ENCODE measurements around the gene RWDD3. TPM values are rescaled to one million over a fixed set of nuclear protein-coding genes. Genes with fewer than 3 reads are reported as not detected.

Gene RWDD3
- polyA plus RNA-seq, 1 donor from 2014 or later = 44.3 TPM

- Mint-ChIP-seq H3K27ac (no peak overlapping the region), H3K36me3 (peaks cover 9% of the 10 kb centered on the region), H3K4me1 (peaks cover 0 to 9% (median 0%) of the 10 kb centered on the region in 3 donors), H3K4me3 (no peak overlapping the region), H3K27me3 (no peaks in the 10 kb centered on the region), H3K9me3 (peaks cover 0 to 2% (median 0%) of the 10 kb centered on the region in 3 donors)
Observed at GRCh38 chr1:95246511-95246910, 12.5 kb downstream of the RWDD3 start.

GRCh38 chr1:95247607-95248006, 13.6 kb downstream of the RWDD3 start:
- no peaks in the 10 kb centered on the region for H3K9me3 Mint-ChIP-seq
- H3K27me3 Mint-ChIP-seq = no peaks in the 10 kb centered on the region
- H3K27ac Mint-ChIP-seq = peak overlapping the region in 1 of 3 donors; percentile 13
- peaks cover 3 to 14% (median 4%) of the 10 kb centered on the region in 3 donors for H3K4me1 Mint-ChIP-seq
- H3K4me3 Mint-ChIP-seq = no peak overlapping the region
- peaks cover 9% of the 10 kb centered on the region for H3K36me3 Mint-ChIP-seq

- no peaks in the 10 kb centered on the region for H3K27me3 Mint-ChIP-seq
- peaks cover 0 to 3% (median 0%) of the 10 kb centered on the region in 3 donors for H3K9me3 Mint-ChIP-seq
- no peak overlapping the region for H3K4me3 Mint-ChIP-seq
- H3K27ac Mint-ChIP-seq = peak overlapping the region in 1 of 3 donors; percentile 41
- H3K36me3 Mint-ChIP-seq = peaks cover 9% of the 10 kb centered on the region
- H3K4me1 Mint-ChIP-seq = peaks cover 4 to 7% (median 4%) of the 10 kb centered on the region in 3 donors
Observed at GRCh38 chr1:95249916-95250315, 15.9 kb downstream of the RWDD3 start.

- Mint-ChIP-seq H3K9me3 (peaks cover 0 to 3% (median 0%) of the 10 kb centered on the region in 3 donors), H3K27me3 (no peaks in the 10 kb centered on the region), H3K4me3 (peak overlapping the region in 1 of 4 donors; percentile 3), H3K27ac (no peak overlapping the region), H3K4me1 (peaks cover 4 to 6% (median 4%) of the 10 kb centered on the region in 3 donors), H3K36me3 (peaks cover 9% of the 10 kb centered on the region)
Observed at GRCh38 chr1:95252422-95252821, 18.4 kb downstream of the RWDD3 start.

GRCh38 chr1:95254959-95255358, 20.9 kb downstream of the RWDD3 start:
- Mint-ChIP-seq H3K4me3 (no peak overlapping the region), H3K27ac (no peak overlapping the region), H3K36me3 (peaks cover 8% of the 10 kb centered on the region), H3K9me3 (peaks cover 0 to 3% (median 0%) of the 10 kb centered on the region in 3 donors), H3K27me3 (no peaks in the 10 kb centered on the region), H3K4me1 (peaks cover 4 to 5% (median 4%) of the 10 kb centered on the region in 3 donors)

GRCh38 chr1:95255826-95256225, 21.8 kb downstream of the RWDD3 start:
- Mint-ChIP-seq H3K27ac (no peak overlapping the region), H3K4me1 (peaks cover 4 to 5% (median 4%) of the 10 kb centered on the region in 3 donors), H3K27me3 (no peaks in the 10 kb centered on the region), H3K36me3 (peaks cover 4% of the 10 kb centered on the region), H3K9me3 (peaks cover 0 to 3% (median 0%) of the 10 kb centered on the region in 3 donors), H3K4me3 (no peak overlapping the region)

GRCh38 chr1:95257758-95258157, 23.7 kb downstream of the RWDD3 start:
- no peaks in the 10 kb centered on the region for H3K36me3 Mint-ChIP-seq
- H3K27ac Mint-ChIP-seq = no peak overlapping the region
- peaks cover 0 to 3% (median 0%) of the 10 kb centered on the region in 3 donors for H3K9me3 Mint-ChIP-seq
- no peaks in the 10 kb centered on the region for H3K4me1 Mint-ChIP-seq
- no peak overlapping the region for H3K4me3 Mint-ChIP-seq
- H3K27me3 Mint-ChIP-seq = no peaks in the 10 kb centered on the region

- H3K36me3 Mint-ChIP-seq = no peaks in the 10 kb centered on the region
- H3K27ac Mint-ChIP-seq = no peak overlapping the region
Observed at GRCh38 chr1:95259245-95259644, 25.2 kb downstream of the RWDD3 start.

GRCh38 chr1:95262913-95263312, 28.9 kb downstream of the RWDD3 start:
- Mint-ChIP-seq H3K4me1 (no peaks in the 10 kb centered on the region), H3K27me3 (peaks cover 3% of the 10 kb centered on the region), H3K36me3 (no peaks in the 10 kb centered on the region), H3K4me3 (no peak overlapping the region), H3K9me3 (no peaks in the 10 kb centered on the region), H3K27ac (no peak overlapping the region)

More at GRCh38 chr1:95259245-95259644, 25.2 kb downstream of the RWDD3 start:
- H3K4me3 Mint-ChIP-seq = no peak overlapping the region
- no peaks in the 10 kb centered on the region for H3K4me1 Mint-ChIP-seq
- no peaks in the 10 kb centered on the region for H3K27me3 Mint-ChIP-seq
- H3K9me3 Mint-ChIP-seq = no peaks in the 10 kb centered on the region

GRCh38 chr1:95263450-95263849, 29.4 kb downstream of the RWDD3 start:
- H3K9me3 Mint-ChIP-seq = no peaks in the 10 kb centered on the region
- H3K27ac Mint-ChIP-seq = no peak overlapping the region
- no peaks in the 10 kb centered on the region for H3K36me3 Mint-ChIP-seq
- no peak overlapping the region for H3K4me3 Mint-ChIP-seq
- H3K27me3 Mint-ChIP-seq = peaks cover 3% of the 10 kb centered on the region
- no peaks in the 10 kb centered on the region for H3K4me1 Mint-ChIP-seq

- peaks cover 3% of the 10 kb centered on the region for H3K27me3 Mint-ChIP-seq
- H3K27ac Mint-ChIP-seq = no peak overlapping the region
- H3K4me3 Mint-ChIP-seq = no peak overlapping the region
- no peaks in the 10 kb centered on the region for H3K4me1 Mint-ChIP-seq
- no peaks in the 10 kb centered on the region for H3K9me3 Mint-ChIP-seq
- no peaks in the 10 kb centered on the region for H3K36me3 Mint-ChIP-seq
Observed at GRCh38 chr1:95265106-95265505, 31.1 kb downstream of the RWDD3 start.

- Mint-ChIP-seq H3K4me3 (no peak overlapping the region), H3K36me3 (no peaks in the 10 kb centered on the region), H3K27me3 (peaks cover 4% of the 10 kb centered on the region), H3K27ac (no peak overlapping the region), H3K4me1 (peaks cover 0 to 7% (median 1%) of the 10 kb centered on the region in 3 donors), H3K9me3 (peaks cover 1 to 12% (median 5%) of the 10 kb centered on the region in 3 donors)
Observed at GRCh38 chr1:95276429-95276828, 42.4 kb downstream of the RWDD3 start.

GRCh38 chr1:95278173-95279006, 44.4 kb downstream of the RWDD3 start:
- Mint-ChIP-seq H3K9me3 (no peaks in the 10 kb centered on the region), H3K27me3 (peaks cover 3% of the 10 kb centered on the region), H3K36me3 (no peaks in the 10 kb centered on the region), H3K4me3 (no peak overlapping the region), H3K27ac (peak overlapping the region in 2 of 3 donors; percentile 3 to 33), H3K4me1 (peaks cover 0 to 7% (median 1%) of the 10 kb centered on the region in 3 donors)

- Mint-ChIP-seq H3K4me1 (peaks cover 0 to 7% (median 1%) of the 10 kb centered on the region in 3 donors), H3K9me3 (peaks cover 0 to 1% (median 0%) of the 10 kb centered on the region in 3 donors), H3K36me3 (no peaks in the 10 kb centered on the region), H3K27me3 (peaks cover 3% of the 10 kb centered on the region), H3K4me3 (no peak overlapping the region), H3K27ac (no peak overlapping the region)
Observed at GRCh38 chr1:95281781-95282517, 47.9 kb downstream of the RWDD3 start.

GRCh38 chr1:95282518-95282895, 48.5 kb downstream of the RWDD3 start:
- Mint-ChIP-seq H3K36me3 (no peaks in the 10 kb centered on the region), H3K27ac (no peak overlapping the region), H3K27me3 (peaks cover 3% of the 10 kb centered on the region), H3K4me3 (no peak overlapping the region), H3K9me3 (peaks cover 0 to 1% (median 0%) of the 10 kb centered on the region in 3 donors), H3K4me1 (peaks cover 0 to 7% (median 1%) of the 10 kb centered on the region in 3 donors)
